H7 (cell line): Measurements from ENCODE around the gene FHOD3. TPM values are rescaled to one million over a fixed set of nuclear protein-coding genes. Genes with fewer than 3 reads are reported as not detected.

Experiments used
- DNase-seq: peaks from one replicate; pipeline ENCODE4 v3.0.0; 2012
- H3K27me3 ChIP-seq: 2 replicates; pipeline ENCODE4 v1.6.0; 2011; ENCODE audit warnings: mild to moderate bottlenecking, low read length; ENCODE audit not compliant: control insufficient read depth, insufficient read depth
- H3K36me3 ChIP-seq: replicated peaks from 2 replicates; pipeline ENCODE4 v1.5.1; 2011; ENCODE audit warnings: low read length; ENCODE audit not compliant: control insufficient read depth, insufficient read depth
- H3K4me3 ChIP-seq: 2 replicates; pipeline ENCODE4 v1.5.1; 2011; ENCODE audit warnings: low read depth, mild to moderate bottlenecking, control low read depth, low read length, moderate library complexity; ENCODE audit not compliant: insufficient read depth
- total RNA-seq: library from RNA; depleted of rRNA; stranded (reverse); fragments of >200 nt; shearing (Covaris generic); gene quantifications from 2 replicates; pipeline ENCODE4 v1.2.3, GENCODE V29; 2014

Gene FHOD3
- total RNA-seq, 1 experiment from 2014 or later: 1.8 TPM

DNA sequence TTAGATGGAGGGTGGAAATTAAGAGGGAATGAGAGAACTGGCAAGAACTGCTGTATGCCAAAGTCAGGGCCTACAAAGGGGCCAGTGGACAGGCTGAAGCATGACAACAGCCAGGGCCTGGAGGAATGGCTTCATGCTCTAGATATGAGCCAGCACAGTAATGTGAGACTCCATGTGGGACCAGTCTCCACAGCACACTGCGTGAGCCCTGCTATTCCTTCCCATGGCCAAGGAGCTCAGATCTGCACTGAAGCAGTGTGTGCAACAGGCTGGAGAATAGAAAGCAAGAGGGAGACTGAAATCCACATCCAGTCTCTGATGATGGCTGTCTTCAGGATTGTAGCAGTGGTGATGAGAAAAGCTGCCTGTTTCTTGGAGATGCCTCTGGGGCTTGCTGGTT is 368.4 kb downstream of the FHOD3 start:
- H3K36me3 ChIP-seq: no peaks in the 10 kb centered on the region
- H3K27me3 ChIP-seq: no peaks in the 10 kb centered on the region
- no peak for DNase-seq
- no peak overlapping the region for H3K4me3 ChIP-seq

- H3K4me3 ChIP-seq: no peak overlapping the region
- no peak for DNase-seq
- H3K27me3 ChIP-seq: no peaks in the 10 kb centered on the region
- H3K36me3 ChIP-seq: no peaks in the 10 kb centered on the region
These were observed 370.3 kb downstream of the FHOD3 start for GRCh38 chr18:36667811-36668210.

- no peak for DNase-seq
- no peaks in the 10 kb centered on the region for H3K27me3 ChIP-seq
- no peak overlapping the region for H3K4me3 ChIP-seq
- no peaks in the 10 kb centered on the region for H3K36me3 ChIP-seq
These were observed 370.8 kb downstream of the FHOD3 start for GRCh38 chr18:36668349-36668748.

GRCh38 chr18:36672437-36673344 is 375.2 kb downstream of the FHOD3 start:
- no peaks in the 10 kb centered on the region for H3K27me3 ChIP-seq
- H3K36me3 ChIP-seq: no peaks in the 10 kb centered on the region
- no peak overlapping the region for H3K4me3 ChIP-seq
- no peak for DNase-seq

- H3K36me3 ChIP-seq: no peaks in the 10 kb centered on the region
- H3K27me3 ChIP-seq: no peaks in the 10 kb centered on the region
- DNase-seq: no peak
- no peak overlapping the region for H3K4me3 ChIP-seq
These were observed 375.9 kb downstream of the FHOD3 start for GRCh38 chr18:36673452-36673851.

DNA sequence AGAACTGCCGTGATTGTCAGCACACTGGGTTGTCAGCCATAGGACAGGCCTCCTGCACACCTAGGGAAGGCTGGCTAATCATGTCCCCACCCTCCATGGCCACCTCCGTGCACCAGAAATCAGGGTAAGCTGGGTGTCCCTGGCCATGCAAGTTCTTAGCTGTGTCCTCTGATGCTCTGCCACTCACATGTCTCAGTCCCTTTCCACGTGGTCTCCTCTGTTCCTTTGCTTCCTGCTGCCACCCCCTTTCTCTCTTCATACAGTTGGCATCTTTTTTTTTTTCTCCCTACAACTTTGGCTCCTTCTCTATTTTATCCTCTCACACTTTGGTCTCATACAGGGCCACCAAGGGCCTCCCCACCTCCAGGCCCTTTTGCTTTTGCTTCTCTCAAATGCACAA is 377.6 kb downstream of the FHOD3 start:
- Histone ChIP-seq H3K36me3 (no peaks in the 10 kb centered on the region), H3K4me3 (no peak overlapping the region), H3K27me3 (no peaks in the 10 kb centered on the region)
- no peak for DNase-seq

DNA sequence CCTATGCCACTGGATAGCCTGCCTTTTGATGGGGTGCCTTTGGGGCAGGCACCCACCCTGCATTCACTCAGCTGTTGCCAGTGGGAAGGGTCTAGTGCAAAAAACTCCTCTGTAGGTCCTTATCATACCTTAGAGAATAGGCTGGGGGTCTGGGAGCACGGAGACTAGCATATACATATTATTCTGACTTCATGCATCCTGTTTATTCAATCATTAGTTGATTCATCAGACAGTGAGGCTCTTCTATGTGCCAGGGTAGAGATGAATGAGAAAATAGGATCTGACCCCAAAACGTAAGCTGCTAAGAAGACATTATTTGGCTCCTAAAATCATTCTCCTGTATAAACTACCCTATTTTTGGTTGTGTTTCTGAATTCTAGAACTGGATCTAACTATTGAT is 378.0 kb downstream of the FHOD3 start:
- no peak for DNase-seq
- Histone ChIP-seq H3K4me3 (no peak overlapping the region), H3K36me3 (no peaks in the 10 kb centered on the region), H3K27me3 (no peaks in the 10 kb centered on the region)

DNA sequence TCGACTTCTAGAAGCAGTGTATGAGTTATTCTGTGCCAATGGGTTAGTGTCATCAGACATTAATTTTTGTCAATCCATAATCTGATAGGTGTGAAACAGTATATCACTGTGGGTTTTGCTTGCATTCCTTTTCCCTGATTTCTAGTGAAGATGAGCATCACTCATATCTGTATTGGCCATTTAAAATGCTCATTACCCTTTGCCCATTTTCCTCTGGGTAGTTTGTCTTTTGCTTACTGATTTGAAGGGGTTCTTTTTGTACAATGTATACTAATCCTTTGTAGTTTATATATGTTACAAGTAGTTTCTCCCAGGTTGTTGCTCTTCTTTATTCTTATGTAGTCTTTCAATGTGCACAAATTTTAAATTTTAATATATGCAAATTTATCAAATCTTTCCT is 379.1 kb downstream of the FHOD3 start:
- Histone ChIP-seq H3K27me3 (no peaks in the 10 kb centered on the region), H3K4me3 (no peak overlapping the region), H3K36me3 (no peaks in the 10 kb centered on the region)
- no peak for DNase-seq

GRCh38 chr18:36680042-36680441 is 382.5 kb downstream of the FHOD3 start:
- Histone ChIP-seq H3K36me3 (no peaks in the 10 kb centered on the region), H3K4me3 (no peak overlapping the region), H3K27me3 (no peaks in the 10 kb centered on the region)
- no peak for DNase-seq

DNA sequence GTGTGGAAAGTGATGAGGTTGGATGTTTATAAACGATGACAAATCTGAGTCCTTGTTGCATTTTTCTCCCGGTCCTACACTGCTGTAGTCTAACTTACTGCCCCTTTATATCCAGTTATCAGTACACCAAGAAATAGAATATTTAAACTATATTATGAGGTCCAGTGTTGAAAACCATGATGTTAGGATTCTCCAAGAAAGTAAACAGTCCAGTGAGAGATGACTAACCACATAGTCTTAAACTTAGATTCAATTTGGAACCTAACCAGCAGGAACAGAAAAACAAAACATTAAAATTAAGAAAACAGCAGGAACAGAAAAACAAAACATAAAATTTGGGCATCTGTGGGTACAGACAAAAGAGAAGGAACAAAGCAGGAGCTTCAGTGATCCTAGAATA is 388.1 kb downstream of the FHOD3 start:
- no peak for DNase-seq
- H3K27me3 ChIP-seq: no peaks in the 10 kb centered on the region
- H3K36me3 ChIP-seq: no peaks in the 10 kb centered on the region

GRCh38 chr18:36688020-36688965 is 390.8 kb downstream of the FHOD3 start:
- no peak overlapping the region for H3K4me3 ChIP-seq
- peak; percentile 74 for DNase-seq
- H3K27me3 ChIP-seq: peaks cover 1% of the 10 kb centered on the region; the same call in 1 of the 2 replicates
- no peaks in the 10 kb centered on the region for H3K36me3 ChIP-seq

More for the DNA sequence above, 388.1 kb downstream of the FHOD3 start:
- H3K4me3 ChIP-seq: no peak overlapping the region

DNA sequence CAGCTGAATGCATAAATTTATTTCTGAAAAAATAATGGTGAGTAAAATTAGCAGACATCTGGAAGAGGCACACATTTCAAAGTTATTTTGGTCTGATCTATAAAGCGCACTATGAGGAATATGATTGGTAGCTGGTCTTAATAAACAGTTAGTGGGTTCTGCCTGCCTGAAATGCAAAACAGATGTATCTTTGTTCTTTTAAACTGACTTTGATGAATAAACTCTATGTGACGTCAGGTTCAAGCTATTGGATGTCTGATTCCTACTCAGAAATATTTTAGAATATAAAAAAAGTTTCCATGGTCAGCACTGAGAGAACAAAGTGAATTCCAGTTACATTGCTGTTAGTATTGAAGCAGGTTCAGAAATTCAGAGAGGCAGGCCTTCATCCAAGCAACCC is 394.9 kb downstream of the FHOD3 start:
- Histone ChIP-seq H3K36me3 (no peaks in the 10 kb centered on the region), H3K27me3 (peaks cover 1% of the 10 kb centered on the region; the same call in 1 of the 2 replicates), H3K4me3 (no peak overlapping the region)
- DNase-seq: no peak

DNA sequence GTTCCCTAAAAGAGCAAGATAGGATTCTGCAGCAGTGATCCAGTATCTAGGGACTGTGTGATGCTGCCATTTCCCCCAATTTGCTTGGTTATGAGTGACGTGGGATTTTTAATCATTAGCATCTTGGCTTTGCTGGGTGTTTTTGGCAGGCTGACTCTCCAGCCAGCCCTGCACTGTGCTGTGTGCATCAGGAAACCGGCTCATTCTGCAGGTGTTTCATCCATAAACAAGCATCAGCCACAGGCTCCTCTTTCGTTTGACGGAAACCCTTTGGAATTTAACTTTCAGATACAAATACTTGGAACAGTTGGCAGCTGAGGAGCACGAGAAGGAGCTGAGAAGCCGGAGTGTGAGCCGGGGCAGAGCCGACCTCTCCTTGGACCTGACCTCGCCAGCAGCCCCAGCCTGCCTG is 395.4 kb downstream of the FHOD3 start:
- H3K36me3 ChIP-seq: no peaks in the 10 kb centered on the region
- no peak for DNase-seq
- no peak overlapping the region for H3K4me3 ChIP-seq
- H3K27me3 ChIP-seq: peaks cover 1% of the 10 kb centered on the region; the same call in 1 of the 2 replicates

DNA sequence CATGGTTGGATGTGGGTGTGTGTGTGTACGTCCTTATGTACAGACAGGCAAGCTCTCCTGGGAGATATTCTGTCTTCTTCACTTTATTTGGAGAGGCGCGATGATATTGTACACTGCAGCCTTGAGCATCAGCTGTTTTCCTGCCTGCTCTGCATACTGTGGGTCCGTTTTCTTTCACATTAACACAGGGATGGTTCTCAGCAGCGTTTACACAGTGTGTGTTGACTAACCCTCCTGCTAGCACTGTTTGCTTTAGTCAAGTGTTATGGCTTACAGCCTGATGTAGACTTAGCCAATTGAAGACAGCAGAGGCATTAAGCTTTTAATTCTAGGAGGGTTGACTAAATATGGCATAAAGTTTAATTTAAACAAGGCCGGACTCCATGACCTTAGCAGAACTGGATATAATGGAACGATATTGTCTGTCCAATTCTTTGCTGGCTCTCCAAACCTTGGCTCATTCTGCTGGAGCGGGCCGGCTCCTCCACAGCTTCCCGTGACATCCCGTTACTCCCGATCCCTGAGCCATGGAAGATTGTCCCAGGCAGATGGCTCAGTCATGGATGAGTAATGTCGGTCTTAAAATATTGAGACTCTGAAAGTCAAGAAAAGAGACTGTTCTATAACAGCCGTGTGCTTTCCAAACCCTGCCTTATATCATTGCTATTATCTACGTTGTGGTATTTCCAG is 396.6 kb downstream of the FHOD3 start:
- Histone ChIP-seq H3K4me3 (no peak overlapping the region), H3K27me3 (peaks cover 1% of the 10 kb centered on the region; the same call in 1 of the 2 replicates), H3K36me3 (no peaks in the 10 kb centered on the region)
- DNase-seq: no peak
